Spleen (tissue), 11 donors: Measurements from ENCODE around the gene PMPCA. TPM values are rescaled to one million over a fixed set of nuclear protein-coding genes. Genes with fewer than 3 reads are reported as not detected.
A peak's percentile ranks its signal among the peaks of the same experiment; 100 is the strongest.

Experiments used
- DNase-seq: peaks from one replicate; pipeline ENCODE4 v3.0.0-alpha.2; 2020
- H3K27ac ChIP-seq, 8 donors: fragments of 200-600 bp; sonication (generic) in 7 of 8; 1 replicate in 4 of 8; 2 replicates in 4 of 8; pipeline versions ENCODE4 v1.5.0 to v1.8.0; 2016 to 2021; ENCODE audit warnings: inconsistent platforms in 4 of 8, mild to moderate bottlenecking in 4 of 8, moderate library complexity in 1 of 8
- H3K27me3 ChIP-seq, 7 donors: fragments of 200-600 bp; sonication (generic) in 6 of 7; replicated peaks in 1 of 7; 1 replicate in 4 of 7; 2 replicates in 3 of 7; pipeline versions ENCODE4 v1.5.0 to v1.8.0; 2016 to 2021; ENCODE audit warnings: inconsistent platforms in 3 of 7, mild to moderate bottlenecking in 1 of 7
- H3K36me3 ChIP-seq, 6 donors: fragments of 200-600 bp; sonication (generic) in 5 of 6; 1 replicate in 4 of 6; 2 replicates in 2 of 6; pipeline versions ENCODE4 v1.5.0 to v1.8.0; 2016 to 2021; ENCODE audit warnings: inconsistent platforms in 2 of 6
- H3K4me1 ChIP-seq, 6 donors: fragments of 200-600 bp; sonication (generic) in 5 of 6; 1 replicate in 3 of 6; 2 replicates in 3 of 6; pipeline versions ENCODE4 v1.5.0 to v1.8.0; 2016 to 2021; ENCODE audit warnings: inconsistent platforms in 3 of 6
- H3K4me3 ChIP-seq, 8 donors: fragments of 200-600 bp; sonication (generic) in 7 of 8; 1 replicate in 4 of 8; 2 replicates in 4 of 8; pipeline versions ENCODE4 v1.5.0 to v1.8.0; 2016 to 2021; ENCODE audit warnings: inconsistent platforms in 4 of 8, mild to moderate bottlenecking in 4 of 8, moderate library complexity in 2 of 8
- H3K9me3 ChIP-seq, 8 donors: fragments of 200-600 bp; sonication (generic) in 7 of 8; 1 replicate in 4 of 8; 2 replicates in 4 of 8; pipeline versions ENCODE4 v1.5.0 to v1.8.0; 2016 to 2021; ENCODE audit warnings: inconsistent platforms in 4 of 8
- CTCF ChIP-seq, 11 experiments: fragments of 200-600 bp in 7 of 11; fragments of 450-650 bp in 4 of 11; sonication (generic) in 4 of 11; IDR thresholded peaks in 8 of 11; conservative IDR thresholded peaks in 3 of 11; 1 replicate in 7 of 11; 2 replicates in 4 of 11; pipeline versions ENCODE4 v1.4.0 to v1.8.0; 2016 to 2021; ENCODE audit warnings: antibody characterized with exemption in 11 of 11, inconsistent platforms in 4 of 11, mild to moderate bottlenecking in 1 of 11
- POLR2A ChIP-seq, 3 donors: fragments of 450-650 bp; IDR thresholded peaks; one replicate each; pipeline ENCODE4 v1.5.1; 2017; ENCODE audit warnings: antibody characterized with exemption in 3 of 3, mild to moderate bottlenecking in 1 of 3
- POLR2AphosphoS5 ChIP-seq, 3 donors: sonication (generic); formaldehyde crosslinking; IDR thresholded peaks; one replicate each; pipeline ENCODE4 v1.5.1; 2017; ENCODE audit warnings: antibody characterized with exemption in 3 of 3
- WGBS, 5 donors: extraction: QIAGEN DNeasy Blood & Tissue Kit in 3 of 5; methylation state at CpG; one replicate each; pipeline versions ENCODE4 v1.1.5 to v1.1.7; 2013 to 2018; 5-methylcytosine and 5-hydroxymethylcytosine counted together
- intact Hi-C: fragments of 100-400 bp; cut with DNase I; formaldehyde crosslinking; loops from one replicate; pipeline ENCODE4 v1.15.0; 2023; ENCODE audit warnings: low total_unique reads
- polyA plus RNA-seq, 3 donors: library from polyadenylated mRNA; stranded (reverse); fragments of 200-250 nt; gene quantifications; one replicate each; pipeline ENCODE4 v1.2.1, GENCODE V29; 2013
- total RNA-seq, 7 donors: library from RNA; depleted of rRNA in 3 of 7; stranded (reverse); fragments of >200 nt in 3 of 7; fragmentation: NEBNext Ultra II Directional in 4 of 7; extraction: Animal tissue kit (Norgen Biotek cat#: 25700) in 4 of 7; gene quantifications; one replicate each; pipeline versions ENCODE4 v1.1.0 to v1.2.1, GENCODE V29; 2016 to 2021
- donor health status: healthy with polysubstance abuse.
- donor health status: DM: no; HTN: no; CAD: no; lungs with moderate emphysema.
- donor health status: DM: no; HTN: no; CAD: no.
- donor health status: Bipolar disorder and iron deficiency.
- donor health status: healthy.
- donor health status: DM: no; HTN: no; CAD: no.
- donor health status: DM: yes; HTN: yes; CAD: no.

The PMPCA gene
- total and polyA plus RNA-seq, 10 donors = 36.8 to 56.2 (median 47.1) TPM

GRCh38 chr9:136453326-136453725, 42.9 kb downstream of the PMPCA start:
- DNase-seq = no peak
- Histone ChIP-seq H3K9me3 (no peaks in the 10 kb centered on the region), H3K27me3 (no peaks in the 10 kb centered on the region), H3K4me3 (no peak overlapping the region), H3K27ac (no peak overlapping the region), H3K36me3 (peaks cover 2 to 100% (median 97%) of the 10 kb centered on the region in 6 donors), H3K4me1 (no peaks in the 10 kb centered on the region)
- intact Hi-C loops = no loop called here
- TF ChIP-seq POLR2AphosphoS5 (IDR thresholded peaks at IDR 0.05) (no peak), POLR2A (IDR thresholded peaks at IDR 0.05) (no peak), CTCF (IDR thresholded peaks at IDR 0.05 in 8 of 11, conservative IDR thresholded peaks at IDR 0.05 in 3 of 11) (no peak)
- 90 to 97% (median 96%) methylated on average over 11 of the region's 11 CpGs for WGBS, 5 donors

- Histone ChIP-seq H3K4me1 (no peaks in the 10 kb centered on the region), H3K27me3 (no peaks in the 10 kb centered on the region), H3K36me3 (peaks cover 2 to 100% (median 99%) of the 10 kb centered on the region in 6 donors), H3K4me3 (no peak overlapping the region), H3K27ac (no peak overlapping the region), H3K9me3 (no peaks in the 10 kb centered on the region)
- intact Hi-C loops = no loop called here
- TF ChIP-seq POLR2A (IDR thresholded peaks at IDR 0.05) (no peak), POLR2AphosphoS5 (IDR thresholded peaks at IDR 0.05) (peak in 1 of 3 donors; percentile 46), CTCF (IDR thresholded peaks at IDR 0.05 in 8 of 11, conservative IDR thresholded peaks at IDR 0.05 in 3 of 11) (no peak)
- WGBS, 5 donors = 91 to 95% (median 92%) methylated on average over 23 to 25 of the region's 25 CpGs
- no peak for DNase-seq
These were observed 43.8 kb downstream of the PMPCA start for GRCh38 chr9:136454026-136454796.

- H3K27me3 ChIP-seq = no peaks in the 10 kb centered on the region
- H3K4me3 ChIP-seq = no peak overlapping the region
- 93 to 97% (median 95%) methylated on average over 33 to 43 of the region's 43 CpGs for WGBS, 5 donors
- H3K27ac ChIP-seq = no peak overlapping the region
- peaks cover 8 to 100% (median 99%) of the 10 kb centered on the region in 6 donors for H3K36me3 ChIP-seq
- no peaks in the 10 kb centered on the region for H3K4me1 ChIP-seq
- H3K9me3 ChIP-seq = no peaks in the 10 kb centered on the region
- no peak for DNase-seq
- intact Hi-C loops = no loop called here
- TF ChIP-seq CTCF (IDR thresholded peaks at IDR 0.05 in 8 of 11, conservative IDR thresholded peaks at IDR 0.05 in 3 of 11) (no peak), POLR2AphosphoS5 (IDR thresholded peaks at IDR 0.05) (peak in 2 of 3 donors; percentile 6 to 58), POLR2A (IDR thresholded peaks at IDR 0.05) (no peak)
These were observed 44.9 kb downstream of the PMPCA start for GRCh38 chr9:136455043-136456002.
